GM21381 (cell line): Measurements from ENCODE around the gene CBFA2T2.

Source experiments
- ATAC-seq: cut with Tn5 transposase; IDR thresholded peaks from one replicate; pipeline ENCODE4 v1.9.1; 2021; ENCODE audit warnings: mild to moderate bottlenecking, moderate library complexity; ENCODE audit not compliant: unreplicated experiment

CBFA2T2 gene

GRCh38 chr20:33675136-33675959, 185.5 kb downstream of the CBFA2T2 start:
- ATAC-seq, result no peak

DNA sequence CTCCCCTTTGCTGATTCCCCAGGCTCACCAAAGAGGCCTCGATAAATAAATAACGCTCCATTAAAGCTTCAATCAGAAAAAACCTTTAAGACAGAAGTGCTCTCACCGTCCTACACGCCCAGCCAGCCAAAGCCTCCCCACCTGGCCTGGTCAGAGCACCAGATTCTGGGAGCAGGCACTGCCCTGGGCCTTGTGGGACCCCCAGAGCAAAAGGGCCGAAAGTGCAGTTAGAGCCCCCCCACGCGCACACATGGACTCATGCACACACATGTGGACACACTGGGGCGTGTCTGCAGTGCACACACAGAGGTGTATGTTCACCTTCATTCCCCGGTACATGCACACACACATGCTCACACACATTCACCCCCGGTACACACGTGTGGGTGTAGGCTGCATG, 186.2 kb downstream of the CBFA2T2 start:
- ATAC-seq, result no peak

DNA sequence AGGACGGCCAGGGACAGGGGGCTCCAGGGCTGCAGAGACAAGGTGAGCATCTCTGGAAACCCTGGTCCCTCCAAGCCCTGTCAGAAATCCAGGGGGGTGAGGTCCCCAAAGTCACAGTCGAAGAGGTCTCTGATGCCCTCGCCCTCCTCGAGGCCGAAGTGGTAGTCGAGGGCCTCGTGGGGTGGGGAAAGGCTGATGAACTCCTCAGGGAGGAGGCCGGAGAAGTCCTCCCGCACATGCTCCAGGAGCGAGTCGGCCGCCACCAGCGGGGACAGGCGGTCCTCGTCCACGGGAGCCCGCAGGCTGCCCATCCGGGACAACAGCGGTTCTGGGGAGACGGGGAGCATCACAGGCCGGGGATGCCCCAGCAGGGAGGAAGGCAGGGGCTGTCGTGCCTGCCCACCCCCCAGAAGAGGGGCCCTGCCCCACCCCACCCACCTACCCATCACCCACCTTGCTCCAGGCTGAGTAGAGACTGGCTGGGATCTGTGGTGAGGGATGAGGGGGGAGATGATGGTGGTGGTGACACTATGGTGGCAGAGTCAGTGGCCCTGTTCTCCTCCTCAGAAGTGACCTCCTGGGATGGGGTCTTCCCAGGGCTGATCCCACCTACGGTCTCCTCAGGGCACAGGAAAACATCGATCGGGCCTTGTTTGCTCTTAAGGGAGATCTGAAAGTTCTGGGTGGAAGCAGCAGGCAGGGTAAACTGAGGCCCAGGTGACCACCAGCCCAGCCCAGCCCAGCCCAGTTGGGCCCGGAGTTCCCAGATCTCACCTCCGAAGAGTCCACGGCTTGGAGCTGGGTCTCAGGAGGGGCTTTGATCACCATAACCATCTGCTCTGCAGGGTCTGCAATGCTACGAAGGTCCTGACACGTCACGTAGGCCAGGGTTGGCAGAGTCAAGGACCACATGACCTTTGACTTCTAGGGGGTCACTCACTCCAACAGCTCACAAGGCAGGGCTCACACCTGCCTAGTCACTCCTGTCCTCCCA, 187.1 kb downstream of the CBFA2T2 start:
- ATAC-seq, result no peak

GRCh38 chr20:33677991-33678702, 188.3 kb downstream of the CBFA2T2 start:
- no peak for ATAC-seq

DNA sequence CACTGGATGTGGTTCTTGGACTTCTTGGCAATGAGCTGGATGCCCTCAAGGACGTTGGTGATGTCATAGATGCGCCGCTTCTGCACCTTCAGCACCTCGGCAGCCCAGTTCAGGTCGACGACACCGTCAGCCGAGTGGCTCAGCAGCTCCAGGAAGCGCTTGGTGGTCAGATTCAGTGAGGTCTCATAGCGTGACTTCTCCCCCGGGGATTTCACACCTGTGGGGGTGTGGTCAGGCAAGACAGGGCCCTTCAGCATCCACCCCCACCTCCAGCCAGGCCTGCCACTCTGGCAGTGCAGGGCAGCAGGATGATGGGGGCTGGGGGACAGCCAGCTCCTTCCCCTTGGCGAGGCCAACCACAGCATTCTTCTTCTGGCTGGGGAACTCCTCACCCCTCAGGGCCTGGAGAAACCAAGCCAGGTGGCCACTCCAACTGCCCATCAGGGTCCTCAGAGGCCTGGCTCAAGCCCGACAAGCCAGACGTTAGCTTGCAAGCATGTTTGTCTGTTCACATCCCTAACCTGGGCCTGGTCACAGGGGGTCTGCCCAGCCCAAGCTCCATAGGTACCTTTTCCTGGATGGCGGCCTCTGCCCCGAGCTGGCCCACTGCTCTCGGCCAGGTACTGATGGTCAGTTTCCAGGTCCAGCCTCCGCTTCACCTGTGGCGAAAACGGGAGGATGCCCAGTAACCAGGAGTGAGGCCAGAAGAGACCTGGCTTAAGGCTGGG, 190.0 kb downstream of the CBFA2T2 start:
- ATAC-seq, result peak; percentile 61

DNA sequence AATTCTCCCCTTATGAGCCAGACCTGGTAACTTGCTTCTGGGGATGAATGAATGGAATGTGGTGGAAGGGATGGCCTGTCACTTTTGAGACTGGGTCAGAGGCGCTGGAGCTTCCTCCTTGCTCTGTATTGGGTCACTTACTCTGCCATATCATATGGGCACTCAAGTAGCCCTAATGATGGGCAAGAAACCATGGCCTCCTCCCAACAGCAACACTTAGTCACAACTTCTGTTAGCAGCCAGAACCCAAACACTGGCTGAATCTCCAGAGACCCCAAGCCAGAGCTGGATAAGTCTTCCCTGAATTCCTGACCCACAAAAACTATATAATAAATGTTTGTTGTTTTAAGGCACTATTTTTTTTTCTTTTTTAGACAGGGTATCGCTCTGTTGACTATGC, 190.8 kb downstream of the CBFA2T2 start:
- ATAC-seq, result no peak

DNA sequence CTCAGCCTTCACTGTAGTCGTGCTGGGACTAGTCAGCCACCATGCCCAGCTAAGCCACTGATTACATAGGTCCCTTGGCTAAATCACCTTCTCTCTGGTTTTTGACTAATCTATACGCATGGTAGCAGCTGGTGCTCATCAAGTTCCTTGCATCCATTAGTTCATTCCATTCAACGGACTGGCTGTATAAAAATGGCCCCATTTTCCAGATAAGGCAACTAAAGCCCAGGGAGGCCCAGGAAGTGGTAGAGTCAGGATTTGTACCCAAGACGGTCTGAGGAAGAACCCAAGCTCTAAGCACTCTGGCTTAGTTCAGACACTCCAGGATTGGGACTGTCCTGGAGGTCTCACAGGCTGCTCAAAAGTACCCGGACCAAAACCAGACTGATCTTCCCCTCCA, 191.4 kb downstream of the CBFA2T2 start:
- ATAC-seq, result no peak

DNA sequence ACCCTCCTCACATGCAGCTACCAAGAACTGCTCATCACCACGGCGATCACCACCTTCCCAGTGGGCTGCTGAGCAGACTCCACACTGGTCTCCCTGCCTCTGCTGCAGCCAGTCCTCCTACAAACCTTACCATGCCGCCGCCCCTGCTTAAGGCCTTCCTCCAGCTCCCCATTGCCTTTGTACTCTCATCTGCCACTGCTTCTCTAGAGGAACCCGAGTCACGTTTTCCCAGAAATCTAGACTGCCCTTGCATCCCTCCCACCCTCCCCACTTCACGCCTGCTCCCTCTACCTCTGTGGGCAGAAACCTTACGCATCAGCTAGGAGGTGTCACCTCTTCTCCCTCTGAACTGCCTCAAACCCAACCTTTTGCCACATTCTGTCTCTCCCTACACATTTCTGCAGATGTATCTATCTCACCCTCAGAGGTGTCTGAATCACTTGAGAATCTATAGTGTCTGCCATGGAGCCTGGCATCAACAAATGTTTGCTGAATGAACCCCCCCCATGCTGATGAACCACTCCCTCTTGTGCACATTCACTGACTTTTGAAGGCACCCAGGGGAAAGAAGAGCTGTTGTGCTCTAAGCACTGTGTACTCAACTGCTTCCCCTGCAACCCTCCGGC, 191.9 kb downstream of the CBFA2T2 start:
- no peak for ATAC-seq

DNA sequence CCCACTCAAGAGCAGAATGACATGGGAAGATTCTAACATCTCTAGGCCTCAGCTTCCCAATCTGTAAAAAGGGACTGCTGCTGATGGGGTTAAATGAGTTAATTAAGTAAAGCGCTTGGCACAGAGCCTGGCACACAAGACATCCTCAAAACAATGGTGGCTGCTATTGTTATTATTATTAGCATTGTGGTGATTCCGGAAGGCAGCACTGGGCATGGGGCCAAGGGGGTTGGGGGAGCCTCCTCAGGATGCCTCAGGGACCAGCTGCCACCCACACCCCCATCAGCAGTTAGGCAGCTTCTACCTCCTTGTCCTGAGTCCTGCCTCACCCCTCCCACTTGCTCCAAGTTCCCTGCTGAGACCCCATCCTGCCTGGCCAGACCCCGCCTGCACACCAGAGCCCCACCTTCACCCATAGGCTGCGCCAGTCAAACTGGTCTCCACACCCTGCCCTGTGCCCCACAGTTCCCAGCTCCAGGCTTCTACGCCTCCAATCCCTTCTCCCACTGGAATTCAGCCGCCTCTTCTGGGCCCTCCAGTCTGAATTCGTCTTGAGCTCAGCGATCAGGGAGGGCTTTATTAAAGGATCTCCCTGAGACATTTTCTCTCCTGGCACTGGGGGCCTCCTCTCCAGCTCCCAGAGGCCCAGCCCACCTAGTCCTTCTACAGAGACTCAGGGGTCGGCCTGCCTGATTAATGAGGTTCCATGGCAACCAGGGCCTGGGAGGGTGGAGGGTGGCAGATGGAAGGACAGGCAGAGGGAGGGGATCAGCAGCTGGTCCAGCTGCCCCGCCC, 194.8 kb downstream of the CBFA2T2 start:
- no peak for ATAC-seq

DNA sequence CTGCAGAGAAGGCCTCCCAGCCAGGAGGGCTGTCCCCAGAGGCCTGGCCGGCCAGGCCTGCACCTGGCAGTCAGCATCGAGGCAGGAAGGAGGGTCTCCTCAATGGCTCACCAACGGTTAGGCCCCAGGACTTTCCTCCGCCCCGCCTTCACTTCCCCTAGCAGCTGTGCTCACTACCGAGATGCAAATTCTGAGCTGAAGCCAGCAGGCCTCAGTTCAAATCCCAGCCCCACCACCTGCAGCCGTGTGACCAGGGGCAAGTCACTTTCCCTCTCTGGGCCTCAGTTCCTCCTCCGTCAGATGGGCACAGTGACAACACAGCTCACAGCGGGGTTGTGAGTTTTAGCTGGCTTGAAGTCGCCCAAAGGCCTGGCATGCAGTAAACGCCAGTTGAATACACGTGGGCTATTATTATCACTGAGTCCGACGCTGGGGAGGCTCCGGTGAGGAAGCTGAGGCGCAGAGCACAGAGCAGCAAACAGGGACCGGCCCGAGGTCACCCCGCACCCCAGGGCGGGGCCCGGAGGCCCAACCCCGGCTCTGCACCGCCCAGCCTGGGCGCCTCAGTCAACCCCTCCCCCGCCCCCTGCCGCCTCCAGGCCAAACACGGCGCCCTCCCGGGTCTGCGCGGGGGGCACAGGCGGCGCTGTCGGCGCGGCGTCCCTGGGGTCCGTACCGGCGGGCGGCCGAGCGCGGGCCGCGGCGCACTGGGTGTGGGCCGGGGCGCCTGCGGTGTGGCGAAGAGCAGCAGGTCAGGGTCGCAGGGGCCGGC, 195.6 kb downstream of the CBFA2T2 start:
- peak; percentile 33 for ATAC-seq

GRCh38 chr20:33686100-33686983, 196.4 kb downstream of the CBFA2T2 start, which contains the start of gene E2F1:
Gene E2F1 (minus strand): TSS chr20:33686385. CDS start chr20:33686264, 121 bp downstream.
- ATAC-seq, result peak; percentile 79

- no peak for ATAC-seq
Measured at GRCh38 chr20:33686984-33687366, 197.1 kb downstream of the CBFA2T2 start.

DNA sequence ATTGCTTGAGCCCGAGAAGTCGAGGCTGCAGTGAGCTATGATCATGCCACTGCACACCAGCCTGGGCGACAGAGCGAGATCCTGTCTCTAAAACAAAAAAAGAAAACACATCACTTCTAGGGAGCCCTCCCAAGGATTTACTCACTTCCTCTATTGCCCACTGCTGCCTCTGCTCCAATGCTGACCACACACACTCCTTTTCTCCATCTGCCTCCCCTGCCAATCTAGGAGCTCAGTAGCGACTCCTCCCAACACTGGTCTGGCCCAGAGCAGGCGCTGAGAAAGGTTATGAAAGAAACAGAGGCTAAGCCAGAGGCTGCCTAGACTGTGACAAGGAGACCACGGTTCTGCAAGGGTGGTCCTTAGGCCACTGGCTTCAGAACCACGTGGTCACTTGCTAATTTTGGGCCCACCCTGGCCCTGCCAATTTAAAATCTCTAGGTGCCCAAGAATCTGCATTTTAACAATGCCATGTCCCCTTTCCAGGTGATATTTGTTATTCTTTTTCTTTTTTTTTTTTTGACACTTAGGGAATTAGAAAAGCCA, 197.5 kb downstream of the CBFA2T2 start:
- ATAC-seq, result no peak

- ATAC-seq, result no peak
Measured at GRCh38 chr20:33687993-33688937, 198.4 kb downstream of the CBFA2T2 start.

DNA sequence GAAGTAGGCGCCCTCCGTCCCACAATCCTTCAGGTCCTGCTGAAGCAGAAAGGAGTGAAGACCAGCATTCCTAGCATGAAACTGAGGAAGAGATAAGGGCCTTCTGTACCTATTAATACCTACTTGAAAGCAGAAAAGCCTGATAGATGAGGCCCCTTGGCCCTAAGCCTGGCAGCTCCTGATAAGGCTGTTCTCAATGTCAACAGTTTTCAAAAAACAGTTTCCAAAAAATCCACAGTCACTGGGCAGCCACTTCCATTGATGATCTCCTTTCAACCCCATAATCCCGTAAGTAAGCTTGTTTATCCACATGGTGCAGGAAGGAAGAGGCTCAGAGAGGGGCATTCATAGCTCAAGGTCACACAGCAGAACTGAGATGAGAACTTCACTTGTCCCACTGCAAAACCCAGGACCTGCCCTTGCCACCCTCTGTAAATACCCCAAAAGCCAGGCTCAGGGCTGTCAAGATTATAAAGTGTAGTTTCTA, 199.1 kb downstream of the CBFA2T2 start:
- no peak for ATAC-seq

GRCh38 chr20:33689493-33689892, 199.6 kb downstream of the CBFA2T2 start:
- ATAC-seq, result no peak
